Stimulated activated CD4-positive, alpha-beta T cell treated with anti-CD3 and anti-CD28 coated beads, Interleukin-2, amount 100 ng/mL, for 48 hours (primary cell): ENCODE results near the gene OR6C3.
"Not testable (repeated sequence)": the region's sequence is repeated elsewhere in the genome, so short reads cannot be mapped to it uniquely, and the experiment has no call there.

Experiments used
- DNase-seq, 2 donors: peaks; one replicate each; pipeline ENCODE4 v3.0.0-alpha.2; 2020

OR6C3 gene

GRCh38 chr12:55330446-55330845, at the start of gene OR6C3:
OR6C3 (plus strand) TSS chr12:55330746; CDS start chr12:55331701, 955 bp downstream.
- no peak for DNase-seq

GRCh38 chr12:55280991-55281390, 49.6 kb upstream of the OR6C3 start:
- no peak for DNase-seq

GRCh38 chr12:55289999-55290398, 40.5 kb upstream of the OR6C3 start:
- no peak for DNase-seq

GRCh38 chr12:55296469-55296868, 34.1 kb upstream of the OR6C3 start, which contains the start of gene OR6C6:
OR6C6 (minus strand) TSS chr12:55296569; CDS start chr12:55295232, 1,337 bp downstream.
- DNase-seq: no peak

GRCh38 chr12:55314043-55314442, 16.5 kb upstream of the OR6C3 start, which contains the start of gene OR6C1:
OR6C1 (plus strand) TSS chr12:55314343; CDS start chr12:55320600, 6,257 bp downstream.
- no peak for DNase-seq

- DNase-seq: no peak
These were observed 10.3 kb upstream of the OR6C3 start for GRCh38 chr12:55320201-55320600.

- DNase-seq: not testable (repeated sequence)
These were observed 4.7 kb upstream of the OR6C3 start for GRCh38 chr12:55325801-55326200.

GRCh38 chr12:55336002-55336401, 5.5 kb downstream of the OR6C3 start:
- no peak for DNase-seq

- DNase-seq: not testable (repeated sequence)
These were observed 24.8 kb downstream of the OR6C3 start for GRCh38 chr12:55355338-55355737.

- no peak for DNase-seq
These were observed 32.1 kb downstream of the OR6C3 start, which contains the start of gene OR6C75 for GRCh38 chr12:55362675-55363074. OR6C75 (plus strand) TSS chr12:55362975; CDS start chr12:55365111, 2,136 bp downstream.

GRCh38 chr12:55365086-55365485, 34.5 kb downstream of the OR6C3 start:
- DNase-seq: no peak

- no peak for DNase-seq
These were observed 42.0 kb downstream of the OR6C3 start for GRCh38 chr12:55372521-55372920.
